ENCODE measurements around the gene RAB21.
"Not testable (repeated sequence)": the region's sequence is repeated elsewhere in the genome, so short reads cannot be mapped to it uniquely, and the experiment has no call there.

DNA sequence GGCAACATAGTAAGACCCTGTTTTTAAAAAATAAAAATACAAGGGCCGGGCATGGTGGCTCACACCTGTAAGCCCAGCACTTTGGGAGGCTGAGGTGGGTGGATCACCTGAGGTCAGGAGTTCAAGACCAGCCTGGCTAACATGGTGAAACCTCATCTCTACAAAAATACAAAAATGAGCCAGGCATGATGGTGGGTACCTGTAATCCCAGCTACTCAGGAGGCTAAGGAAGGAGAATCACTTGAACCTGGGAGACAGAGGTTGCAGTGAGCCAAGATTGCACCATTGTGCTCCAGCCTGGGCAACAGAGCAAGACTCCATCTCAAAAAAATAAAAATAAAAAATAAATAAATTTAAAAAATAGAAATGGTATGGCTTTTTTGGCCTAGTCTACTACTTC, 6.7 kb downstream of the RAB21 start:
- TF ChIP-seq, protein P1, sequence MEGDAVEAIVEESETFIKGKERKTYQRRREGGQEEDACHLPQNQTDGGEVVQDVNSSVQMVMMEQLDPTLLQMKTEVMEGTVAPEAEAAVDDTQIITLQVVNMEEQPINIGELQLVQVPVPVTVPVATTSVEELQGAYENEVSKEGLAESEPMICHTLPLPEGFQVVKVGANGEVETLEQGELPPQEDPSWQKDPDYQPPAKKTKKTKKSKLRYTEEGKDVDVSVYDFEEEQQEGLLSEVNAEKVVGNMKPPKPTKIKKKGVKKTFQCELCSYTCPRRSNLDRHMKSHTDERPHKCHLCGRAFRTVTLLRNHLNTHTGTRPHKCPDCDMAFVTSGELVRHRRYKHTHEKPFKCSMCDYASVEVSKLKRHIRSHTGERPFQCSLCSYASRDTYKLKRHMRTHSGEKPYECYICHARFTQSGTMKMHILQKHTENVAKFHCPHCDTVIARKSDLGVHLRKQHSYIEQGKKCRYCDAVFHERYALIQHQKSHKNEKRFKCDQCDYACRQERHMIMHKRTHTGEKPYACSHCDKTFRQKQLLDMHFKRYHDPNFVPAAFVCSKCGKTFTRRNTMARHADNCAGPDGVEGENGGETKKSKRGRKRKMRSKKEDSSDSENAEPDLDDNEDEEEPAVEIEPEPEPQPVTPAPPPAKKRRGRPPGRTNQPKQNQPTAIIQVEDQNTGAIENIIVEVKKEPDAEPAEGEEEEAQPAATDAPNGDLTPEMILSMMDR (conservative IDR thresholded peaks at IDR 0.05 in 1 of 2, IDR thresholded peaks at IDR 0.05 in 1 of 2; ENCODE audit: low read depth in 1 of 2, low read length in 2 of 2) = not testable (repeated sequence)
- not testable (repeated sequence) for TF ChIP-seq EZH2 (IDR thresholded peaks at IDR 0.05; ENCODE audit: low read length, missing control alignments)

Data from fibroblast of lung (primary cell).